ENCODE data around the gene SEC22B.
"Not testable (repeated sequence)": the region's sequence is repeated elsewhere in the genome, so short reads cannot be mapped to it uniquely, and the experiment has no call there.

Gene SEC22B

DNA sequence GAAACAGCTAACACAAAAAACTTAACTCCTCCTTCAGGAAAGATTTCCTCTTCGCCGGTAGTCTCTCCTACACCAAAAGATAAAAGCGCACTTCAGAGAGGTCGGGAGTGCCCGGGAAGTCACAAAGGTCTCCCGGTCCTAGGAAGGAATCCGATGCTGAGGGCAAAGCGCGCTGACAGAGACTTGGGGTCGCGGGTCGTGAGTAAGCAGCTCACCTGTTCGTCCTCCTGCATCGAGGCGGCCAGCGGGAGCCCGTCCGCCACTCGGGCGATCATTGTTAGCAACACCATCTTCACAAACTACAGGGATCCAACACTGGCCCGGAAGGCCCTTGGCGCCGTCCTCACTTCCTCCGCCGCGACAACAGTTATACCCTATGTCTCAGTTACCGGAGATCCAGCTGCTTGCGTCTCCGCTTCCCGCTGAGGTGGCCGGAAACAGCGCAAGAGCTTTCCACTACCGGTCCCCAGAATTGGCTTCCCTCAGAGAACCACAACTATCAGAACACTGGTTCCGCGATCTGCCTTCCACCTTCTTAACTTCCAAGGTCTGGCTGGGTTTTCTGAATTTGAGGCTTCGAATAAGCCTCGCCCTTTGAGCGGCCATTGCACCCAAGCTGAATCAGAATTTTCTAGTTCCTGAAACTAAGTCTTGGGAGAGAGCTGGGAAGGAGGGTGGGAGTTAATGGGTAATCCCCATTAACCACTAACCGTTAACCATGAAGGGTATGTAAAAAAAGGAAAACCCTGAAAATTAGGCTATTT lies at the start of gene SEC22B:
Gene SEC22B, minus strand, starts transcription at position 429 of the 764 bp plus-strand sequence. Its CDS starts 139 bp downstream, at position 290.
- peak; percentile 96 for DNase-seq

DNA sequence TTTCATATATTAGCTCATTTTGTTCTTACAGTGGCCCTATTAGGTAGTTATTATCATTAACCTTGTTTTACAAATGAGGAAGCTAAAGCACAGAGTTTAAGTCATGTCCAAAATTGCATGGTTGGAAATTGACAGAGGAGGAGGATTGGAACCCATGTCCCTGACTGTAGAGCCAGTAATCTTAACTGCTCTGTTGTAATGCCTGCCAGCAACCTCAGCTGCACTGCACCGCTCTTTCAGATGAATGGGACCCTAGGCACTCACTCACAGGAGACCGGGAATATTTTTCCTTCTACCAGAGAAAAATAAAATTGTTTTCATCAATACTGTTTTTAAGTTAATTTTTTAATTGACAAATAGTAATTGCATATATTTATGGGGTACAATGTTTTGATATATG lies 41.6 kb upstream of the SEC22B start:
- DNase-seq, result not testable (repeated sequence)

GRCh38 chr1:120217175-120217929 lies 41.0 kb upstream of the SEC22B start:
- DNase-seq, result peak; percentile 44

- DNase-seq, result not testable (repeated sequence)
These were observed 37.3 kb upstream of the SEC22B start for GRCh38 chr1:120213606-120214005.

DNA sequence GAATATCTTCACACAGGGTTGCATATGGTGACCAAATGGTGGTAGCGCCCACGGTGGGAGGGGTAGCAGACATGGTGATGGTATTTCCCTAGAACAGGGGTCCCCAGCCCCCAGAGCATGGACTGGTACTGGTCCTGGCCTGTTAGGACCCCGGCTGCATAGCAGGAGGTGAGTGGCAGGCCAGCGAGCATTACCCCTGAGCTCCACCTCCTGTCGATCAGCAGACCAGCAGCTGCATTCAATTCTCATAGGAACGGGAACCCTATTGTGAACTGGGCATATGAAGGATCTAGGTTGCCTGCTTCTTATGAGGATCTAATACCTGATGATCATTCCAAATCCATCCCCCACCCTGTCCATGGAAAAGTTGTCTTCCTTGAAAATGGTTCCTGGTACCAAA lies 34.4 kb upstream of the SEC22B start:
- DNase-seq, result not testable (repeated sequence)

GRCh38 chr1:120196863-120197775 lies 20.8 kb upstream of the SEC22B start:
- not testable (repeated sequence) for DNase-seq

- DNase-seq, result not testable (repeated sequence)
These were observed 12.3 kb upstream of the SEC22B start for GRCh38 chr1:120188626-120189025.

GRCh38 chr1:120182176-120182707 lies 5.9 kb upstream of the SEC22B start:
- DNase-seq, result not testable (repeated sequence)

GRCh38 chr1:120179811-120180690 lies 3.7 kb upstream of the SEC22B start:
- peak; percentile 95 for DNase-seq

DNA sequence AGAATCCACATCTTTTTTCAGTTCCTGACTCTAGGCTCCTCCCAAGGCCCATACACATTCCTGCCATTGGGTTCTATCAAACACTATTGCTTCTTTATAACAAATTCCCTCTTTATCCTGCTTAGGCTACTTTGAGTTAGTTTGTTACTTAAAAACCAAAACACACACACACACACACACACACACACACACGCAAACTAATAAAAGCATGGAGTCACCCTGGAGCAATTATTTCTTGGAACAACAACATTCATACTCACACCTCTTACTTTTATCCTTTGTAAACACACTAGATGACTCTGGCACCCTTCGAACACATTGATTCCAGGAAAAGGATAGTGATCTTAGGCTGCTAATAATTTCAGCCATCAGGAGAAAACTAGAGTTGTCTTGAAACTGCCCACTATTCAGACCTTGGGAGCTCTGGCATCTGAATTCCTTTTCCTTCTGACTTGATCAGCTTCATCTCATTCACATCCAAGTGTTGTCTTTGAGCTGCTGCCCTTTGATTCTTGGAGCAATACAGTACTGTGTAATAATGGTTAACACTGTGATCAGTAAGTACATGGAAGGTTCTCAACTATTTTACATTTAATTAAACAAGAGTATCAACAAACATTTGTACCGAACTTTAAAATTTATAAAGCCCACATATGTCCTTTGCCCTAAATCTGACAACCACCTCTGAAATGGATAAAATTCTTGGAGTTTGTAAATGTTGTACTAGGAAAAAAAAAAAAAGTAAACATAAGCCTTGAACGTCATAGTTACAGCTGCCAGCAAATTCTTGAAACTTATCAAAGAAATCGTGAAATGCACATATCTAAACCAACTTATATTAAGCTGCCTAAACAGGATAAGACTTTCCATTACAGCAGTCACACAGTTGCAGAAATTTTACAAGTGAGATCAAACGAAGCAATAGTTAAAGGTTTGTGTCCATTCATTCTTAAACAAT lies 2.8 kb upstream of the SEC22B start:
- DNase-seq, result peak; percentile 80

DNA sequence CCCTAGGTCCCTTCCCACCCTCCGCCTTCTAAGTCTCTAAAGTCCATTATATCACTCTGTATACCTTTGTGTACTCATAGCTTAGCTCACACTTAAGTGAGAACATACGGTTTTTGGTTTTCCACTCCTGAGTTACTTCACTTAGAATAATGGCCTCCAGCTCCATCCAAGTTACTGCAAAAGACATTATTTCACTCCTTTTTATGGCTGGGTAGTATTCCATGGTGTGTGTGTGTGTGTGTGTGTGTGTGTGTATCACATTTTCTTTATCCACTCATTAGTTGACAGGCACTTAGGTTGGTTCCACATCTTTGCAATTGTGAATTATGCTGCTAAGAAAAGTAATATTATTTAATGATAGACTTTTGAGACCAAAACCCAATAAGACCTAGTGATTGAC lies 1.7 kb upstream of the SEC22B start:
- DNase-seq, result not testable (repeated sequence)

GRCh38 chr1:120175688-120176087 lies 632 bp downstream of the SEC22B start:
- peak; percentile 10 for DNase-seq

DNA sequence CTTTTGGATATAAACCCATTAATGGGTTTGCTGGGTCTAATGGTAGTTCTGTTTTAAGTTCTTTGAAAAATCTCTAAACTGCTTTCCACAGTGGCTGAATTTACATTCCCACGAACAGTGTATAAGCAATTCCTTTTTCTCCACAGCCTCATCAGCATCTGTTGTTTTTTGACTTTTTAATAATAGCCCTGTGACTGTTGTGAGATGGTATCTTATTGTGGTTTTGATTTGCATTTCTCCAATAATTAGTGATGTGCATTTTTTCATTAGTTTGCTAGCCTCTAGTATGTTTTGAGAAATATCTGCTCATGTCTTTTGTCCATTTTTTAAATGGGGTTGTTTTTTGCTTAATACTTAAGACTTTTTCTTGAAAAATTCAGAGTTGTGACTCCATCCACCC lies 11.6 kb downstream of the SEC22B start:
- not testable (repeated sequence) for DNase-seq

DNA sequence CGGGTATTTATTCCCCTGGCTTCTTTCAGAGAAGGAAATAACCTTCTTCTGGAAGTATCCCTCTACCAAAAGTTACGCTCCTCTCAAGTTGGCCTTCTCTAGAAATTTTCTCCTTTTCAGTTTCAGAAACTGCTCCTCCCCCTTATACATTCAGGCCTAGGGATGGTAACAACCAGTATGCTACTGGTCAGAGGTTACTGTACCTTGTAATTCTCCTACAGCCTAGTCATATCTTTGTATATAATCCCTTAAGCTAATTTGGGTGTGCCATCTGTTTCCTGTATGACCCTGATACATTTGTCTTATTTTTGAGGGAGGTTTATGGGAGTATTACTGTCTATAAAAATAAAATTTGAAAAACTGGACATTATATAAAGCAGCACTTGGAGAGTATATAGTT lies 14.3 kb downstream of the SEC22B start:
- DNase-seq, result not testable (repeated sequence)

GRCh38 chr1:120158495-120158894 lies 17.8 kb downstream of the SEC22B start:
- DNase-seq, result not testable (repeated sequence)

DNA sequence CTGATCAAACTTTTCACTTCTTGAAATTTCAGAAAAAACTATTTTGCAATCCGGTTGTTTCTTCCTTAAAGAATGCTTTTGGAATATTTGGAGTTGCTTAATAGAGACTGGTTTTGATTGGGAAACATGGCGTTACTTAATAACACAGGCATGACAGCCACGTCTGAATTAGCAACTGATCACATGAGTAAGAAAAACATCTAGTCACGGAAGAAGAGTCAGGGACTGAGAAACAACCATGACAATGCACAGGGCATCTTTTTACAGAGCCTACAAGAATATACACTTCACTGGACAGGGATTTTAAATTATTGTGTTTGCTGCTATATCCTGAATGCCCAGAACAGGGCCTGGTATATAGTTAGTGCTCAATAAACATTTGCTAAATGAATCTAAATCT lies 18.2 kb downstream of the SEC22B start:
- DNase-seq, result not testable (repeated sequence)

- DNase-seq, result not testable (repeated sequence)
These were observed 26.0 kb downstream of the SEC22B start for GRCh38 chr1:120150138-120150822.

DNA sequence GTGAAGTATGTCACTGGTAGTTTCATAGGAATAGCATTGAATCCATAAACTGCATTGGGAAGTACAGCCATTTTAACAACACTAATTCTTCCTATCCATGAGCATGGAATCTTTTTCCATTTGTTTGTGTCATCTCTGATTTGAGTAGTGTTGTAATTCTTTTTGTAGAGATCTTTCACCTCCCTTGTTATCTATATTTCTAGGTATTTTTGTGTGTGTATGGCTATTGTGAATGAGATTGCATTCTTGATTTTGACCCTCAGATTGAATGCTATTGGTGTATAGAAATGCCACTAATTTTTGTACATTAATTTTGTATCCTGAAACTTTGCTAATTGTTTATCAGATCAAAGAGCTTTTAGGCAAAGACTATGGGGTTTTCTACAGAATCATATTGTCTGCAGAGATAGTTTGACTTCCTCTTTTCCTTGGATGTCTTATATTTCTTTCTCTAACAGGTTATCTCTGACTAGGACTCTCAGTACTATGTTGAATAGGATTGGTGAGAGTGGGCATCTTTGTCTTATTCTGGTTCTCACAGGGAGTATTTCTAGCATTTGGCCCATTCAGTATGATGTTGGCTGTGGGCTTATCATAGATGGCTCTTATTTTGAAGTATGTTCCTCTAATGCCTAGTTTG lies 26.8 kb downstream of the SEC22B start:
- not testable (repeated sequence) for DNase-seq

DNA sequence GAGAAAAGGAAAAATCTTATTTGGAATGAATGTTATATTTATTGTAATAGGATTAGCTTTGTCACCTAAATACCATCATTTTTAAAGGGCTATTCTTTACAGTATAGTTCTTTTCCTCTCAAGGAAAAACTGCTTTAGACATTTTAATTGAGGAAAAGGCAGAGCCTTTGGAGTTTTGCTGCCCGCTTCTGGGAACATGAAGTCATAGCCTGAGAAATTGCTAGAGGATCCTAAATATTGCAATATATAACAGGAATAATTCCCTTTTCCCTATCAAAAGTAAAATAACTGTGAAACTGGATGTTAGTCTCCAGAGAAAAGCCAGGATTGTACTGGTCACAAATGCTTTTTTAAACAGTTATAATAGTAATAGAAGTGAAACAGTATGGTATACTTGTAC lies 30.5 kb downstream of the SEC22B start:
- DNase-seq, result not testable (repeated sequence)
